ENCODE results near the gene SIRT7. TPM values are rescaled to one million over a fixed set of nuclear protein-coding genes. Genes with fewer than 3 reads are reported as not detected.

Gene SIRT7
- total RNA-seq, 1 donor from 2014 or later = 22.6 TPM

DNA sequence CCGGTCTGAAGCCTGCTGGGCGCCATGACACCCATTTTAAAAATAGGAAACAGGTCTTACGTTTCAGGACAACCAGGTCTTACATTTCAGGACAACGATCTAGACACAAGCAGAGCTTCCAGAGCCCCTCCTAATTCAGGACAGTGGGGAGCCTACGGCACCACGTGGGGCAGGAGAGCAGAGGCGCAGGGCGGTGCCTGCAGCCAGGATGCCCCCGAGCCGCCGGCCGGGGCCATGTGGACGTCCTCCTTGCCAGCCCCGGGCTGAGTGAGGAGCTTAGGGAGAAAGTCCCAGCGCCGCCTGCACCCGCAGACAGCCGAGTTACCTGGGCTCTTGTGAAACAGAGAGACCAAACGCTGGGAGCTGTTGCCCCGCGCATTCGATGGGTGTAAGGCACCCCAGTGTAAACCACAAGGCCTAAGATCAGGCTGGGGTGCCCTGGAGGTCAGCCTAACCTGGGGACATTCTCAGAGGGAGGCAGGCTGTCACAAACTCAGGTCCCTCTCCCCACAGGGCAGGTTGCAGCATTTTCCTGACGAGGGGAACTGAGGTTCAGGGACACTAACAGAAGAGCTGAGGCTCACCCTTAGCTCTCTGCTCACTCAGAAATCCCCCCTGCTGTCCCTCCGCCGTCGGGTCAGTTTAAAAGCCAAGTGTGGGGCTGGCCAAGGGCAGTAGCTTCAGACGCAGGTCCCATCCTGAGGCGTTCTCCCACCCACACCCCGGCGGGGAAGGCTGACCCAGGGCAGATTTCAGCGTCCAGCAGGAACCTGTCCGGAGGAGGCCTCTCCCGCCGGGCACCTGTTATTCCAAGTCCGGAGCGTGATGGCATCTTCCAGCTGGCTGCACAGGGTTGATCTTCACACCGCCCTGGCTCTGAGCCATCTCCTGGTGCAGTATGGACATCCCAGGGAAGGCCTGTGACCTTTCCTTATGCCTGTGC is 44.8 kb upstream of the SIRT7 start:
- peaks cover 48% of the 10 kb centered on the region for H3K27me3 Mint-ChIP-seq (ENCODE audit: low read depth)
- peak overlapping the region; percentile 39 for H3K4me3 Mint-ChIP-seq
- TF ChIP-seq, protein P1, sequence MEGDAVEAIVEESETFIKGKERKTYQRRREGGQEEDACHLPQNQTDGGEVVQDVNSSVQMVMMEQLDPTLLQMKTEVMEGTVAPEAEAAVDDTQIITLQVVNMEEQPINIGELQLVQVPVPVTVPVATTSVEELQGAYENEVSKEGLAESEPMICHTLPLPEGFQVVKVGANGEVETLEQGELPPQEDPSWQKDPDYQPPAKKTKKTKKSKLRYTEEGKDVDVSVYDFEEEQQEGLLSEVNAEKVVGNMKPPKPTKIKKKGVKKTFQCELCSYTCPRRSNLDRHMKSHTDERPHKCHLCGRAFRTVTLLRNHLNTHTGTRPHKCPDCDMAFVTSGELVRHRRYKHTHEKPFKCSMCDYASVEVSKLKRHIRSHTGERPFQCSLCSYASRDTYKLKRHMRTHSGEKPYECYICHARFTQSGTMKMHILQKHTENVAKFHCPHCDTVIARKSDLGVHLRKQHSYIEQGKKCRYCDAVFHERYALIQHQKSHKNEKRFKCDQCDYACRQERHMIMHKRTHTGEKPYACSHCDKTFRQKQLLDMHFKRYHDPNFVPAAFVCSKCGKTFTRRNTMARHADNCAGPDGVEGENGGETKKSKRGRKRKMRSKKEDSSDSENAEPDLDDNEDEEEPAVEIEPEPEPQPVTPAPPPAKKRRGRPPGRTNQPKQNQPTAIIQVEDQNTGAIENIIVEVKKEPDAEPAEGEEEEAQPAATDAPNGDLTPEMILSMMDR (IDR thresholded peaks at IDR 0.05; ENCODE audit: unreplicated experiment) = no peak
- no peaks in the 10 kb centered on the region for H3K36me3 Mint-ChIP-seq
- no peaks in the 10 kb centered on the region for H3K9me3 Mint-ChIP-seq
- peaks cover 4% of the 10 kb centered on the region for H3K4me1 Mint-ChIP-seq
- H3K27ac Mint-ChIP-seq = no peak overlapping the region
- no peak for DNase-seq (ENCODE audit: low spot score in 2 of 2, unreplicated experiment in 2 of 2)

DNA sequence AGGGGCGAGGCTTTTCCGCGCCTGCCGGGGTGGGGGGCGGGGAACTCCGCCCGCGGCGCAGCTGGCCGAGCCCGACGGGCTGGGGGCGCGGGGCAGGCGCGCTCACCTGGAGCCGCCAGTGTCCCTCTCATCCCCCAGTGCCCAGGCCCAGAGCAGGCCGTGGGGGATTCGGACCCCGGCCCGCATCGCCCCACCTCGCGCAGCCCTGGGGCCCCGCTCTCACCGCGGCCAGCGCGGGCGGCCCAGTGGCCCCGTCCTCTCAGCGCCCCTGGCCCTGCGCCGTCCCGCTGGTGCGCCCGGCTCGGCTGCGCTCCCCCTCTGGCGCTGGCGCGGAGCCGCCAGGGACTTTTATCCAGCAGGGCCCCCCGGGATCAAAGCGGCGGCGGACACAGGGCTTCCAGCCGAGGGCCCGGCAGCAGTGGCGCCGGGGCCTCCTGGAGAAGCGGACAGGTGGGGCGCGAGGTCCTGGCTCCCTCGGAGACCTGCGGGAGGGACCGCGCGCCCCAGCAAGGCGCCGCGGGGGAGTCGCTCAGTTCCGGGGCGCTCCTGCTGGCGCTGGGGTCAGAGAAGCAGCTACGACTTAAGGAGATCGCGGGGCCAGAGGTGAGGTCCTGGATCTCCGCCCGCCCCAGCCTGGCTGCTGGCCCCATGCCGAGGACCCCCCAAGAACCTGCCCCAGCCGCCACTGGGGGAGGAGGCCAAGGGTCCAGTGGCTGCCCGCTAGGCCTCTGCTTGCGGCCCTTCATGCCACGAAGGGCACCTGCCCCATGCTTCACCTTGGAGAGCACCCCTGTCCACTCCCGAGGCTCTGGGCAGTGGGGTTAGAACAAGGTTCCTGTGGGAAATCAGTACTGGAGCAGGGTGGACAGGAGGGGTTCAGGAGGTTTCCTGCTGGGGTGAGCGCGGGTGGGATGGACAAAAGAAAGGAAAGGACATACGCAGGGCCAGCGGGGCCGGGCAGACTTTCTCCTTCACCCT is 43.8 kb upstream of the SIRT7 start:
- Mint-ChIP-seq H3K27ac (no peak overlapping the region), H3K4me3 (peak overlapping the region; percentile 39), H3K27me3 (ENCODE audit: low read depth) (peaks cover 55% of the 10 kb centered on the region), H3K4me1 (peaks cover 10% of the 10 kb centered on the region), H3K36me3 (no peaks in the 10 kb centered on the region), H3K9me3 (no peaks in the 10 kb centered on the region)
- TF ChIP-seq, protein P1 (IDR thresholded peaks at IDR 0.05; ENCODE audit: unreplicated experiment) = no peak
- no peak for DNase-seq (ENCODE audit: low spot score in 2 of 2, unreplicated experiment in 2 of 2)

DNA sequence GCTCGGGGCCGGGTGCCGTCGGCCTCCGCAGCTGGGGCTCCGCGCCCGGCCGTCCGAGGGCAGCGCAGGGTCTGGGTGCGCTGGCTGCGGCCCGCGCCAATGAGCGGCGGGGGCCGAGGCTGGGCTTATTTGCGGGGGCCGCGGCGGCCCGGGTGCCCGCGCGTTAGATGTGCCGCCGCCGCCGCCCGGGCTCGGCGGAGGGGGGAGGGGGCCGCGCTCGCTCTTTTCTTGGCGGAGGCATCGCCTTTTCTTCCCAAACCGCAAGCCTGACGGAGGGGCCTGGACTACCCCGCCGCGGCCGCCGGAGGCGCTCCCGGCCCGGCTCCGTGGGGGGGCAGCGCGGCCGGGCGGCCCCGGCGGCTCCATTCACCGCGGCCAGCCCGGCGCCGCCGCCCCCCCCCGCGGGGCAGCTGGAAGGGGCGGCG is 43.1 kb upstream of the SIRT7 start, which contains the start of gene NOTUM:
TSS of gene NOTUM (minus strand) at position 101 of the 425 bp plus-strand sequence. CDS start 278 bp downstream, outside the sequence.
- TF ChIP-seq, protein P1 (IDR thresholded peaks at IDR 0.05; ENCODE audit: unreplicated experiment) = peak; percentile 12
- DNase-seq (ENCODE audit: low spot score in 2 of 2, unreplicated experiment in 2 of 2) = no peak
- H3K4me3 Mint-ChIP-seq = peak within 1 kb of the TSS; percentile 30

DNA sequence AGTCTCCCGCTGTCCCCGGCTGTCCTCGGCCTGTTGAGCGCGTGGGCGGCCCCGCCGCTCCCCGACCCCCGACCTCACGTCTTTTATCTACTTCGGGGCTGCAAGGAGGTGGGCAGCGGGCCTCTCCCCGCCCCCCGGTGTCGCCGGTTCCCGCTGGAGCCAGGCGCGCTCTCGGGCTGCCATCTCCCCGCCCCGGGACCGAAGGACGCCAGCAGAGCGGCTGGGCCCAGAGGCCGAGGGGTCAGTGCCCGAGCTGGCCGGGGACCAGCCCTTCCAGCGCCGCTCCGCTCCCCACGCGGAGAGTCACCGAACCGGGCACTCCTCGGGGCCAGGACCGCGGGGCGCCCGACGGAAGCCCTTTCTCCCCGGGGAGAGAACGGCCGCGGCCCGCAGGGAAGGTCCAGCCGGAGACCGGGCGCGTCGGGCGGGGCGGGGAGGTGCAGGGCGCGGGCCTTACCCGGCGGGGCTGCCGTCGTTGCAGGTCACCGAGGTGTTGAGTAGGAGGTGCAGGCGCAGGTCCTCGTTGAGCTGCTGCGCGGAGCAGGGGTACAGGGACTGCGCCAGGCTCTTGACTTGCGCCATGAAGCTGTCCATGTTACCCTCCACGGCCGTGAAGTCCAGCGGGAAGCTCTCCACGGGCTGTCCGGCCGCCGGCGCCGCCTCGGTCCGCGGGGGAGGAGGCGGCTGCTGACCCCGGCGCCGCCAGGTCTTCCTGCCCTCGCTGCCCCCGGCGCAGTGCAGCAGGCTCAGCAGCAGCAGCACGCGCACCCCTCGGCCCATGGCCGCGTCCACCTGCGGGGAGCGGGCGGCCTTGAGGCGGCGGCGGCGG is 42.4 kb upstream of the SIRT7 start:
- H3K27me3 Mint-ChIP-seq (ENCODE audit: low read depth) = peaks cover 55% of the 10 kb centered on the region
- no peaks in the 10 kb centered on the region for H3K9me3 Mint-ChIP-seq
- H3K27ac Mint-ChIP-seq = no peak overlapping the region
- no peaks in the 10 kb centered on the region for H3K36me3 Mint-ChIP-seq
- DNase-seq (ENCODE audit: low spot score in 2 of 2, unreplicated experiment in 2 of 2) = no peak
- H3K4me1 Mint-ChIP-seq = peaks cover 6% of the 10 kb centered on the region
- peak overlapping the region; percentile 30 for H3K4me3 Mint-ChIP-seq
- TF ChIP-seq, protein P1 (IDR thresholded peaks at IDR 0.05; ENCODE audit: unreplicated experiment) = no peak

More for the DNA sequence above, 43.1 kb upstream of the SIRT7 start, which contains the start of gene NOTUM:
- Mint-ChIP-seq H3K36me3 (no peaks in the 10 kb centered on the region), H3K4me1 (peaks cover 6% of the 10 kb centered on the region), H3K9me3 (no peaks in the 10 kb centered on the region), H3K27ac (no peak within 1 kb of the TSS), H3K27me3 (ENCODE audit: low read depth) (peaks cover 55% of the 10 kb centered on the region)

Data from mesothelial cell of epicardium (in vitro differentiated cells).